Panc1 (cell line): ENCODE results near the gene RER1.

Source experiments
- CTCF ChIP-seq: fragments of 450-650 bp; IDR thresholded peaks from 2 replicates; pipeline ENCODE4 v1.5.1; 2017; ENCODE audit warnings: mild to moderate bottlenecking
- POLR2AphosphoS5 ChIP-seq: IDR thresholded peaks from 2 replicates; pipeline ENCODE4 v1.6.1; 2012; ENCODE audit warnings: mild to moderate bottlenecking, low read depth, low read length, moderate library complexity
- REST ChIP-seq, 2 experiments: IDR thresholded peaks; 2 replicates each; pipeline ENCODE4 v1.6.1; 2011 to 2012; ENCODE audit warnings: low read depth in 2 of 2, control low read depth in 1 of 2, low read length in 1 of 2, mild to moderate bottlenecking in 1 of 2, moderate library complexity in 1 of 2; ENCODE audit not compliant: insufficient read depth in 1 of 2
- SIN3A ChIP-seq: IDR thresholded peaks from 2 replicates; pipeline ENCODE4 v1.6.1; 2012; ENCODE audit warnings: low read depth, mild to moderate bottlenecking, low read length, moderate library complexity, borderline replicate concordance; ENCODE audit not compliant: insufficient read depth
- TCF7L2 ChIP-seq: IDR thresholded peaks from 2 replicates; pipeline ENCODE4 v1.6.1; 2011; ENCODE audit warnings: mild to moderate bottlenecking, low read depth, low read length, inconsistent platforms

- no peak for TF ChIP-seq CTCF
- TF ChIP-seq REST (IDR thresholded peaks at IDR 0.05; ENCODE audit: insufficient read depth in 1 of 2, low read depth in 2 of 2, low read length in 1 of 2), result no peak
- TF ChIP-seq SIN3A, result no peak
- no peak for TF ChIP-seq POLR2AphosphoS5
- TF ChIP-seq TCF7L2, result no peak
Observed at GRCh38 chr1:2432441-2432844, 40.8 kb downstream of the RER1 start.
